ENCODE results near the gene MZB1. TPM values are rescaled to one million over a fixed set of nuclear protein-coding genes. Genes with fewer than 3 reads are reported as not detected.
"Not testable (repeated sequence)": the region's sequence is repeated elsewhere in the genome, so short reads cannot be mapped to it uniquely, and the experiment has no call there.

The MZB1 gene
- total RNA-seq, 1 donor from 2014 or later, result not detected

DNA sequence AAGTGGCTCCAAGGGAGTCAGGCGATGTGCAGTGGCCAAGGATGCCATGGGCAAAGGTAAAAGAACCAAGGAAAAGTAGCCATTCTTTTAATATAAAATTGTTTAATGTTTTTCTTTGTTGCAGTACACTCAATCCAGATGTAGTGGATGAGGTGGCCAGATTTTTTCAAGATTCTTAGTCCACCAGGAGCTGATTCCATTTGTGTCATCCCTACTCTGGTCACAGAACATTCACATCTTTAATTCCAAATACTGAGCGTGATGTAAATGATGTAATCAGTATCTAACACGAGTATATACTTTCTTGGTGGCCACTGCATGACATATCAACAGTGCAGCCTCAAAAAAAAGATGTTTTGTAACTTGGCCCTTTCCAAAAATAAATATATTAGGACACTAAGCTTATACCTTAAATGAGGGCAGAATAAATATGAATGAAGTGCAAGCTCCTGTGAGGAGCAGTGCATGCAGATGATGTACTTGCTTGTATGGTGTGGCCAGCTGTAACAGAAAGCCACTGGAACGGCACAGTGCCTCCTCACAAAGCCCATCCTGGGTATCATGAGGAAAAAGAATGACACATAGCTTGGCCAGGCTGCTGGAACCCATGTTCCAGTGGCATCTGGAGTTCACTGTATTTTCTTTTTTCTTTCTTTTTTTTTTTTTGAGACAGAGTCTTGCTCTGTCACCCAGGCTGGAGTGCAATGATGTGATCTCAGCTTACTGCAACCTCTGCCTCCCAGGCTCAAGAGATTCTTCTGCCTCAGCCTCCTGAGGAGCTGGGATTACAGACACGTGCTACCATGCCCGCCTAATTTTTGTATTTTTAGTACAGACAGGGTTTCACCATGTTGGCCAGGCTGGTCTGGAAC is 20.6 kb upstream of the MZB1 start:
- DNase-seq, result no peak

DNA sequence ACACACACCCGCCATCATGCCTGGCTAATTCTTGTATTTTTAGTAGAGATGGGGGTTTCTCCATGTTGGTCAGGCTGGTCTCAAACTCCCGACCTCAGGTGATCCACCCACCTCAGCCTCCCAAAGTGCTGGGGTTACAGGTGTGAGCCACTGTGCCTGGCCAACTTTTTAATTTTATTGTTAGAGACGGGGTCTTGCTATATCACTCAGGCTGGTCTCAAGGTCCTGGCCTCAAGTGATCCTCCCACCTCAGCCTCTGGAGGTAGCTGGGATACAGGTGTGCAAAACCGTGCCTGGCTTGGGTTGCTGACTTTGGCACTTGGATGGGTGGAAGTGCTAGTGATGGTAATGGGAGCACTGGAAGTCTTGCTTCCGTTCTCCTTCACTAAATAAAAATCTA is 19.4 kb upstream of the MZB1 start:
- DNase-seq, result not testable (repeated sequence)

DNA sequence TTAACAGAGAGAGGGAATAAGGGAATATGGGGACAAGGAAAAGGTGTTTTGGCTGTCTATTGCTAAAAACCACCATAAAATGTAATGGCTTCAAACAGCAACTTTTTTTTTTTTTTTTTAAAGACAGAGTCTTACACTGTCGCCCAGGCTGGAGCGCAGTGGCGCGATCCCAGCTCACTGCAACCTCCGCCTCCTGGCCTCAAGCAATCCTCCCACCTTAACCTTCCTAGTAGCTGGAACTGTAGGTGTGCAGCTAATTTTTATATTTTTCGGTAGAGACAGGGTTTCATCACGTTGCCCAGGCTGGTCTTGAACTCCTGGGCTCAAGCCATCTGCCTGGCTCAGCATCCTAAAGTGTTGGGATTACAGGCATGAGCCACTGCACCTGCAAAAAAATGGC is 18.5 kb upstream of the MZB1 start:
- no peak for DNase-seq

DNA sequence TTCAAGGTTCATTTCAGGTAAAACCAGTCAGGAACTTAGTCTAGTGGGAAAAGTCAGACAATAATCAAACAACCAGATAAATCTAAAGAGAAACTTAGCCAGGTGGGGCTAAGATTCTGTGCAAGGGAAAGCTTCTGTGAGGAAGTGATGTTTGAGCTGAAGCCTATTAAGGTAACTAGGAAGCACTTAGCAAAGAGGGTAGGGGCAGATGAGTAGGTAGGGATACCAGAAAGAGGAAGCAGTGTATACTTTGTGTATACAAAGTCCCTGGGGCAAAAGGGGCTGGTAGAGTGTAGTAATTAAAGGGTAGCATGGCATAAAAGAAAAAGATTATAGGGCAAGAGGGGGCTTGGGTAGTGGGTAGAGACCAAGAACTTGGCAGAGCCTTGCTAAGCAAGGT is 17.8 kb upstream of the MZB1 start:
- no peak for DNase-seq

DNA sequence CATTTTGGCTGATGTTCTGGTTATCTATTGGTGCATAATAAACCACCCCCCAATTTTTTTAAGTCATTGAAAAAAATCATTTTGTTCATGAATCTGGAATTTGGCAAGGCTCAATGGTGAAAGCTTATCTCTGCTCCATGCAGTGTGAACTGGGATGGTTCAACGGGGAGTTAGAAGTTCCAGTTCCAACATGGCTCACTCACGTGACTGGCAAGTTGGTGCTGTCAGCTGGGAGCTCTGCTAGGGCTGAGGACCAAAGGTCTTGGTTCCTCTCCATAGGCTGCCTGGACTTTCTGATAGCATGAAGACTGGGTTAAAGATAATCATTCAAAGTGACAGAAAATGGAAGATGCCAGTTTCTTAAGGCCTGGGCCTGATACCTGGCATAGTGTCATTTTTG is 17.2 kb upstream of the MZB1 start:
- DNase-seq, result no peak

DNA sequence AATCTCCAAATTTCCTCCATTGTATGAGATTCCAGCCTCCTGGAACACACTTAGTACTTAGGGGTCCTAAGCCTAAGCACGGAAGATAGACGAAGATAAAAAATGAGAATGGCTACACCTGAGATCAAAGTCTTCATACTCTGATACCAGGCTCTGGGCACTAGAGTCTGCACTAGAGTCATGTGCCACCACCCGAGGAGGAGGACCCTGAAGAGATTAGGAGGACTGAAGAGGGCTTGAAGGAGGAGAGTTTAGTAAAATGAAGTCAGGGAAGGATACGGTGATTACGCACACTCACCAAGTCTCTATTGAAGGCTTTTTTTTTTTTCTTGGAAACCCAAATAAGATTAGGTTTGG is 14.7 kb upstream of the MZB1 start:
- DNase-seq, result no peak

DNA sequence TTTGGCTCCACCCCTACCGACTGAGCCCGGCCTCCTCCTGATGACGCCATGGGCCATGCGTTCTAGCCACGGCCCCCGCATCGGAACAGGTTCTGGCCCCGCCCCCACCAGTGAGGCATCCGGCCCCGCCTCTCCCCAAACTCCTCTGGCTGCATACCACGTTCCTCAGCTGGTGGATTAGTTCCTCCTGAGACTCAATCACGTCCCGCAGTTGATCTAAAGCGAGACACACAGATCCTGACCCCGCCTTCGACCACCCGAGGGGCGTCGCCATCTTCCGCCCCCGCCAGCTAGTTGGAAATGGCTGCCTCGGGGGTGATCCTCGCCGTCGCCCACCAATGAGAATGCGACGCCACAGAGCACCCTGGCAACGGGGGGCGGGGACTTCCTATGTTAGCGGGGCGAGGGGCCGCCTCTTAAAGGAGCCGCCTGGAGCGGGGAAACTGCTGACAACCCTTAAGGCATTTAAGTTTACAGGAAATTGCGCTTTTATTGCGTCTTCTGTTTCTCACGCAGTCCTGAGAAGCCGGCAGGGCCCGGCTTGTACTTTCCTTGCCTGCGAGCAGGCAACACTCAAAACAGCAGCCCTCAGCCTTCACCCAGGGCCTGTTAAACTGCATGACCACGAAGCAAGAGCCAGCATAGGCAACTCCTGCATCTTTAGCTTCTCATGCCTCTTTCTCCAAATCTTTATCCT is 14.2 kb upstream of the MZB1 start, which contains the start of gene SPATA24:
Gene SPATA24 (minus strand): TSS at position 303 of the 697 bp plus-strand sequence. CDS start 29 bp downstream, at position 274.
- DNase-seq, result peak; percentile 98

DNA sequence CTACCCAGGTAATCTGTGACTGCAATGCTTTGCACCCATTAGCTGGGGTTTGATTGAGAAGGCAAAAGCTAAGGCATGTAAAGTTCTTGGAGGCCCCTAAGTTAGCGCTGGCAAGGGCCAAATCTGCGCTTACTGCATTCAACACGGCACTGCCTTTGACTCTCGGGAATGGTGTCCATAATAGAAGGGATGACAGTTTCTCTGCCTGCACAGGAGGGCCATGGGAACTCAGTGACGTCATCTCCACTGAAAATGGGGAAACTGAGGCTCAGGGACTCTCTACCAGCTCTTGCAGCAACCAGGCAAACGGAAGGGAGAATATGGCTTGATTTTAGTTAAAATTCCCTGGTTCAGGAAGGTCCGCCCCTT is 13.7 kb upstream of the MZB1 start:
- no peak for DNase-seq

DNA sequence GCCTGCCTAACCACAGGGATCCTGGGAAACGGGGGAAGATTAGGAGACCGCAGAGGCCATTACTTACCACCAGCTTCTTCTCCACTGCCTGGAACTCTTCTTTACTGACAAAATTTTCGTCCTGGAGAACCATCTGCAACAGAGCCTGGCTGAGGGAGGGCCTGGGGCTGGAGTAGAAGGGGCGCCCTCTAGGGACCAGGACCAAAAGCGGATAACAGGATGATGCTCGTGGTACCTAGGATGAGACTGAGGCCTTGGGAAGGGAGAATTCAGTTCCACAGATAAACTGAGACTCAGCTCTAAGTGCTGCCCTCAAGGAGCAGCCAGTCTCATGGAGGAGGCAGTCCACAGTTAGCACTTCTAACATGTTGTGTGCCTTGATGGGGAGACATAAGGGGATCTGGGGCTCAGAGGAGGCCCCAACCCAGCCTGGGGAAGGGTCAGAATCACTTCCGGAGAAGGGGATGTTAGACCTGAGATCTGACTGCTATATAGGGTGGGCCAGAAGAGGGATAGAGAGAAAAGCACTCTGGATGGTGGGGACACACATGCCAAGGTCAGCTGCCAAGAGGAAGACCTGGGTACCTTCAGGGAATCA is 12.9 kb upstream of the MZB1 start:
- DNase-seq, result no peak

DNA sequence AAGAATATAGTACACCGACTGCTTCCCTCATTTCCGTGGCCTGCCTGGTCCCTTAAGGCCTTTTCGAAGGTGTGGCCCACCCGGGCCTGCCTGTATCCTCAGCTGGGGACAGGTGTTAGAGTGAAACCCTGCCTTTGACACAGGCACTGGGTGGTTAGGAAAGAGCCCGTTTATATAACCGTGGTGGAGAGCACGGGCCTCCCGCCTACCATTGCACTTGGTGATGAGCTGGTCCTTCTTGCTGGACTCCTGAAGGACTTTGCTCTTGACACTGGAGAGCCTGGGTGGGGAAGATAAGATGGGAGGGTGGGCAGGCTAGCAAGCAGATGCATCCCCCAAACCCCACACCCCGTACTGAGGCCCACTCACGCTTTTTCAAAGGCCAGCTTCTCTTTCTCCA is 11.8 kb upstream of the MZB1 start:
- DNase-seq, result no peak

DNA sequence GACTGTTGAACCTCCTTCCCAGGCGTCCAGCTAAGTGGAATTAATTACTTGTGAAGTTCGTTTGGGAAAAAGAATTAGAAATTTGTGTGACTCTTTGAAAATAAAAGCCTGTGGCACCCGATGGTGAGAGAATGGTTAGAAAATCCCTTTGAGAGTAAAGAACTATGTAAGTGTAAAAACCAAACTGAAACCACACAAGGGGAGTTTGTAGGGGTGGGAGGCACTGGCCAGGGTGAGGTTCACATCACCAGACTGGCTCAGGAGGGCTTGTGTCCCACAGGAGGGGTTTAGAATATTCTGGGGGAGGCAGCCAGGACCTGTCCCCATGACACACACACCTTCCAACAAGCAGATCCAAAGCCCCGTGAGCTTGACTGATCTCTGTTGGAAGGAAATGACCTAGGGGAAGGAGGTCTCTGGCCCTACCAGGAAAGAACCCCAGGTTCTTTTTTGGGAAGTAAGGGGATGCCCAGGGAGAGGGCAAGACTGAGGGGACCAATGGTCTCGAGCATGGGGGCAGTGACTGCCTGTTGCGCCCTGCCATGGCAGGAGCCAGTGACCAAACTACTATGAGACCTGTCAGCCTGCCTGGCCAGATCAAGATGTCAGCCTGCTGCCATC is 9.9 kb upstream of the MZB1 start:
- no peak for DNase-seq

DNA sequence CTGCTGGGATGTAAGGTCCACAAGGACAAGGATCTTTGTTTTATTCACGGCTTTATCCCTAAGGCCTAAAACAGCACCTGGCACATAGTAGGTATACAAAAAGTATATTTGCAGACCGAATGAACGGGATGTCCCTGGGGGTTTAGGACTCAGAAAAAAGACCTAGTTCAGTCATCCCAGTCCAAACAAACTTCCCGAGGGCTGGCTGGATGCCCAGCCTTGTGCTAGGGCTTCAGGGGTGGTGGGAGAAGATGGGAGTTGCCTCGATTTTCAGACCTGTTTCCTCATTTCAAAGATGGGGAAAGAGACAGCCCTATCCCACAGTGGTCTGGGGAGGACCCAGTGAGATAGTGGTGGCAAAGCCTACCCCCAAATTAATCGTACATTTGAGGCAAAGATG is 8.2 kb upstream of the MZB1 start:
- DNase-seq, result no peak

DNA sequence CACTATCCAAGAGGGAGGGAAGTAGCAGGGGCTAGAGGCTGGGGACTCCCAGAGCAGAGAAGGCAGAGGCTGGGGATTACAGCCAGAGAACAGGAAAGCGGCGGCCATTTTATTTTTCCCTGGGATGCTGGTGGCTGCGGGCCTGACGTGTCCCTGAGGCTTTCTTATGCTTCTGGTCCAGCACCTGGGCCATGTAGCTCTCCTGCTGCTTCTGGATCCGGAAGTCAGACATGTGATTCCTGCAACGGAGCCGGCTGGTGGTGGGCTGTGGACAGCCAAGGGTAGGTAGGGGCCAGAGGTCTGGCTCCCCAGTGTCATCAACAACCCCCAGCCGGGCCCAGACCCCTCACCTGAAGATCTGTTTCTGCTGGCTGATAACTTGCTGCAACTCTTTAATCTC is 7.0 kb upstream of the MZB1 start:
- no peak for DNase-seq

DNA sequence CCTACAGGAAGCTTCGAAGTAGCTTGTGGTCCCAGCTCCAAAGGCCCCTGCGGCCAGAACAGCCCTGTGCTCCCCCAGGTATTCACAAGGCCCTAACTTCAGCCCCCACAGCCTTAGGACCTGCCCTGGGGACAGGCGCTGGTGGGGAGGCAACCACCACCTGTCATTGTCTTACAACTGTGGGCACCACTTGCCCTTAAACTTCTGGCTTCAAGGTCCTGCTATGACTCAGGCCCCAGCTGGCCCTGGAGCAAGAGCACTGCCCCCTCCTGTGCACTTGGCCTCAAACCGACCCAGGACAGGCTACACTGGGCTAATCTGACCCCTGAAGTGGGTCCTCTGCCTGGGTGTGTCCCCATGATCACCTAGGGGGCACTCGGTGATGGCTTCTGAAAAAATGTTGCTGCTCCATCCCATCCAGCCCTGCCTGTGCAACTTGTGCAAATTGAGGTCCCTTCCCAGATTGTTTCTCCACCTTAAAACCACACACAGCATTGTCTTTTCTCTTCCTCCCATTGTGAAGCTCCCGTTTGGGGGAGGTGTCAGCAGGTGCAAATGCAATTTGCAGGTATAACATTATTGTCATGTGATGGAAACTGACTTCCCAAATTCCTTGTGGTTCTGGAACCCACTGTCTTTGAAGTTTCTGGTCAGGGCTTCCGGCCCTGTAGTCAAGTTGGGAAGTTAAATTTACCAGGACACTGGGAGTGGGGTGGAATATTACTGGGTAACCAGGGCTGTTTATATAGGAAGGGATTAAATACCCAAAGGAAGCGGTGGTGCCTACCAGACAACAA is 6.3 kb upstream of the MZB1 start:
- DNase-seq, result no peak

DNA sequence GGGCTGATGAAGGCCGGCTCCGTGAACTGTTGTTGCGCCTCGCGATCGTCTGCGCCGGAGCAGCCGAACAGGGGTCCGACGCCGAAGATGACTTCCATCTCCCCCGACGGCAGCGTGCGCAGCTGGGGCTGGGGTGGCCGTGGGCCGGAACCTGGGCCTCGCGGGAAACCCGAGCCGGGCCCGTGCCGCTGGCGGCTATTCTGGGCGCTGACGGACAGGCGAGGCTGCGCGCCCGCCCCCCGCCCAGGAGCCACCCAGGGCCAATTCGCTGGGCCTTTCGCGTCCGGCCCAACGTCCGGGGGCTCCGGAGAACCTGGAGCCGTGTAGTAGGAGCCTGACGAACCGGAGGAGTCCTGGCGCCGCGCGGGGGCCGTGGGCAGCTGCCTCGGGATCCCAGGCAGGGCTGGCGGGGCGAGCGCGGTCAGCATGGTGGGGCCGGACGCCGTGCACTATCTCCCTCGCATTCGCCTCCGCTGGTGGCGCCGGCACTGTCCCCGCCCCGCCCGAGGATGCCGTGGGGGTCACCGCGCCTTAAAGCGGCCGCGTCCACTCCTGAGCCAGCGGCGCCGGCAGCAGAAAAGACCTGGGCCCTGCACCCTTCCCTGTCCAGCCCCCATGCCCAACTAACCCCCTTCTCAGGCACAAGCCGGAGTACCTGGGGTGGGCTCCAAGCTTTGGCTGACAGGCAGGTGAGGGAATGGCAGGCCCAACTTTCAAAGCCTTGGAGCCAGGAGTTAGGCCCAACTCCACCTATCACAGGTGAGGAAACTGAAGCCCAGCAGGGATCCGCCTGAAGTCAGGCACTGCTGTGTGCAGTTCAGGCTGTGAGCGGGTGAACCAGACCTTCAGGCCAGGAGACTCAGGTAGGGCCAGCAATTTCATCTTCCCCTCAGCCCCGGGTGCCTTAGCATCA is 5.2 kb upstream of the MZB1 start, which contains the start of gene PROB1:
Gene PROB1 (minus strand): TSS at position 451 of the 913 bp plus-strand sequence. CDS start 23 bp downstream, at position 428.
- DNase-seq, result no peak

DNA sequence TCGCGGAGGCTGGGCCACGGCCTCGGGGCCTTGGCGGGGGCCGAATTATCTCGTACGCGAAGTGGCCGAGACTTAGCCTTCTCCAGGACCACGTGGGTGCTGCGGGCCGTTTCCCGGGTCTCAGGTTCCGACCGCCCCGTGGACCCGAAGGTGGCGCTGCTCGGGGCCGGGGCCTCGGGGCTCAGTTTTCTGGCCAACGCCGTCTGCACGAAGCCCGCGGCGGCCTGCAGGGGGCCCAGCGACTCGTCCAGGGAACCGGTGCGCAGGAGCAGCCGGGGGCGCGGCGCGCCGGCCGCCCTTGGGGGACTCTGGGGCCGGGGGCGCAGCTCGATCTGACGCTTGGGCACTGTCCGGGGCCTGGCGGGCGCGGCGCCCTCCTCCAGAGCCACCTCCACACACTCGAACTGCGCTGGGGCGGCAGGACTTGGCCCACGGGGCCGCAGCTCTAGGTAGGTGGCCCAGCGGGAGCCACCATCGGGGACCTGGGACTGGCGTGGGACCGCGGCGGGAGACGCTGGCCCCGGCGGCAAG is 4.5 kb upstream of the MZB1 start:
- no peak for DNase-seq

DNA sequence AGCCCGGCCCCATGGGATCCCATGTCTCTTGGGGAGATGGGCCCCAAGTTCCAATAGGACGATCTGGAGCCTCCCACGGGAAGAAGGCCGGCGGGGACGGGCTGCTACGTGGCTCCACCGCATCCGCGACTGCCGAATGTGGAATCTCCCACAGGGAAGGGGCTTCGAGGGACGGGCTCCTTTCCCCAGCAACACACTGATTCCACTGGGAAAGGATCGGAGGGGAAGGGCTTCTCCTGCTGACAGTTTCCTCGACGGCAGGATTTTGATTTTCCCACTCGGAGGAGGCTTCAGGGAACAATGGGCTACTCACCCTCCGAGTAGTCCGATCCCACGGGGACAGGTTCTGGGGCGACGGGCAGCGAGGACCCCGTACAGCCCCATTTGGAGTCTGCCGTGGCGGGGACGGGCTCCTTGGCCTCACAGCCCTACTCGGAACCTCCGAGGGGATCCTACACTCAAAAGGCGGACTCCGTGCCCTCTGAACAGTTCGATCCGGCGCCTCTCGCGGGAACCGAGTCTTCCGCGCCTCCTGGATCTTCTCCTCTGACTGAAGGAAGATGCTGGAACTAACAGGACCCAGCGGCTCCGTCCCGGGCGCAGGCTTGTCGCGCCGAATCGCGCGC is 3.9 kb upstream of the MZB1 start:
- DNase-seq, result no peak

DNA sequence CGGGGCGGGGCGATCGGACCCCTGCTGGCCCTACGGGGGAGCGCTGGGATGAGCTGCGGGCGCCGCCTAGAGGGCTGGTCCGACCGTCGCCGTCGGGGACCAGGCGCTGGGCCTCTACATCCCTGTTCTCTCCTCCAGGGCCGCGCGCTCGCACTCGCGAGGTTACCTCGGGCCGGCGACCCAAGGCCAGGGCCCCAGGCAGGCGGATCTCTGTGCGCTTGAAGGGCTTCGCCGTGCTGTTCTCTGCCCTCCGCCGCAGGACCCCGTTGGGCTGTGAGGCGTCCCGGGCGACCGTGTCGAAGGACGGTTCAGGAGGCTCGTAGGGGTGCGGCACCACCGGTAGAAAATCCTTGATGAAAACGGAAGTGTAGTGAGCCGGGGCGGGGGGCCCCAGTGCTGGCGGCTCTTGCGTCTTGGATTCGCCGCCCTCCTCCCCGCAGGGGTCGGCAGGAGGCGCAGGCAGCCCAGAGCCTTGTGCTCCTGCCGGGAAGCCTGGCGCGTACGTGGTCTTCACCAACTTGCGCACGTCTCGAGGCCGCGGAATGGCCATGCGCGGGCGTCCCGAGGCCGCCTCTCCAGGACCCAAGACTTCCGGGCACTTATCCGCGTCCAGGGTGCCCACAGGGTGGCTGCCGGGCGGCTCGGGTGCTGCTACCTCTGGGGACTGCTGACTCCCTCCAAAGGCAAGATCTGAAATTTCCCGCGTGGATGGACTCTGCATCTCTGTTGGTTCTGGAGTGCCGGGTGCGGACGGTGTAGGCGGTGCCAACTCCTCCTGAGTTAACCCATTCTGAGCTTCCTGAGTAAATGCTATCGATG is 3.2 kb upstream of the MZB1 start:
- DNase-seq, result no peak

DNA sequence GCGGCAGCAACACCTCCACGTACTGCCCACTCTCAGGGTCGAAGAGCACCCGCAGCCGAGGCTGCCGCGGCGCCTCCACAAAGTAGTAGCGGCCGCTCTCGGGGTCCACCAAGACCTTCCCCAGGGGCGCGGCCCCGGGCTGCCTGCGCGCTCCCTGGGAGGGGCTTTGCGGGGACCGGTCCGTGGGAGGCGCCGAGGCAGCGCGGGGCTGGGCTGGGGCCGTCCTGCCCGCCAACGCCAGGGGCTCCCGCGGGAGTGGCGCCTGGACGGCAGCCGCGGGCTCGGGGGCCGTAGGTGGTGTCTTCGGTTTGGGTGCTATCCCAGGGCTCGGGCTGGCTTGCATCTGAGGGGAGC is 2.6 kb upstream of the MZB1 start:
- DNase-seq, result no peak
